Bronchial epithelial cell (primary cell): ENCODE data around the gene EPHA4. TPM values are rescaled to one million over a fixed set of nuclear protein-coding genes. Genes with fewer than 3 reads are reported as not detected.

Experiments used
- DNase-seq: peaks from one replicate; pipeline ENCODE4 v3.0.0-alpha.2; 2010; ENCODE audit warnings: low read depth
- FAIRE-seq: peaks from 2 replicates; lab custom pipeline; 2011; peaks lifted over from hg19 to GRCh38; lab: Jason Lieb, UNC
- H3K27me3 ChIP-seq: 2 replicates; pipeline ENCODE4 v1.5.1; 2011; ENCODE audit warnings: low read length; ENCODE audit not compliant: control insufficient read depth, insufficient read depth
- H3K36me3 ChIP-seq: 2 replicates; pipeline ENCODE4 v1.5.1; 2011; ENCODE audit warnings: low read length; ENCODE audit not compliant: control insufficient read depth, insufficient read depth
- H3K4me3 ChIP-seq: 2 replicates; pipeline ENCODE4 v1.5.1; 2011; ENCODE audit warnings: mild to moderate bottlenecking, low read depth, low read length, control low read depth
- CTCF ChIP-seq: IDR thresholded peaks from 2 replicates; pipeline ENCODE4 v1.5.1; 2011; ENCODE audit warnings: mild to moderate bottlenecking, moderate library complexity, low read length, control low read depth, inconsistent platforms; ENCODE audit not compliant: insufficient read depth, severe bottlenecking
- total RNA-seq: library from RNA; depleted of rRNA; stranded (reverse); fragments of >200 nt; gene quantifications from 2 replicates; pipeline ENCODE4 v1.2.1, GENCODE V29; 2014

The EPHA4 gene
- total RNA-seq, 1 donor from 2014 or later = 6.1 TPM

- FAIRE-seq = no peak
- Histone ChIP-seq H3K27me3 (no peaks in the 10 kb centered on the region), H3K4me3 (no peak overlapping the region), H3K36me3 (no peaks in the 10 kb centered on the region)
- no peak for TF ChIP-seq CTCF
- DNase-seq = no peak
These were observed 12.1 kb downstream of the EPHA4 start for GRCh38 chr2:221559991-221560390.

- no peaks in the 10 kb centered on the region for H3K27me3 ChIP-seq
- no peak for TF ChIP-seq CTCF
- FAIRE-seq = no peak
- no peak for DNase-seq
- no peak overlapping the region for H3K4me3 ChIP-seq
- H3K36me3 ChIP-seq = no peaks in the 10 kb centered on the region
These were observed 14.0 kb downstream of the EPHA4 start for GRCh38 chr2:221558107-221558506.

- DNase-seq = no peak
- H3K36me3 ChIP-seq = no peaks in the 10 kb centered on the region
- no peaks in the 10 kb centered on the region for H3K27me3 ChIP-seq
- TF ChIP-seq CTCF = no peak
- FAIRE-seq = no peak
- H3K4me3 ChIP-seq = no peak overlapping the region
These were observed 16.6 kb downstream of the EPHA4 start for GRCh38 chr2:221555494-221555846.

- no peak for TF ChIP-seq CTCF
- DNase-seq = no peak
- Histone ChIP-seq H3K36me3 (no peaks in the 10 kb centered on the region), H3K4me3 (no peak overlapping the region), H3K27me3 (no peaks in the 10 kb centered on the region)
- FAIRE-seq = no peak
These were observed 17.2 kb downstream of the EPHA4 start for GRCh38 chr2:221554769-221555493.

- Histone ChIP-seq H3K27me3 (no peaks in the 10 kb centered on the region), H3K4me3 (no peak overlapping the region), H3K36me3 (no peaks in the 10 kb centered on the region)
- FAIRE-seq = peak; percentile 7
- no peak for DNase-seq
- TF ChIP-seq CTCF = no peak
These were observed 18.8 kb downstream of the EPHA4 start for GRCh38 chr2:221553333-221553732.

- no peaks in the 10 kb centered on the region for H3K27me3 ChIP-seq
- H3K36me3 ChIP-seq = no peaks in the 10 kb centered on the region
- FAIRE-seq (no peak), DNase-seq (no peak)
- TF ChIP-seq CTCF = no peak
- H3K4me3 ChIP-seq = no peak overlapping the region
These were observed 19.8 kb downstream of the EPHA4 start for GRCh38 chr2:221552291-221552690.
